Osteocyte (in vitro differentiated cells): ENCODE measurements around the gene ZDHHC7. TPM values are rescaled to one million over a fixed set of nuclear protein-coding genes. Genes with fewer than 3 reads are reported as not detected.

Experiments
- DNase-seq: peaks from one replicate; pipeline ENCODE4 v3.0.0; 2021; ENCODE audit warnings: mixed read lengths; ENCODE audit not compliant: unreplicated experiment; ENCODE audit errors: extremely low spot score
- H3K27ac Mint-ChIP-seq: one replicate; pipeline ENCODE4 v1.8.0; 2021; ENCODE audit warnings: mild to moderate bottlenecking, mixed read lengths; ENCODE audit not compliant: unreplicated experiment
- H3K27me3 Mint-ChIP-seq: one replicate; pipeline ENCODE4 v1.8.0; 2021; ENCODE audit warnings: mixed read lengths; ENCODE audit not compliant: unreplicated experiment
- H3K36me3 Mint-ChIP-seq: one replicate; pipeline ENCODE4 v1.8.0; 2021; ENCODE audit warnings: mixed read lengths; ENCODE audit not compliant: unreplicated experiment
- H3K4me1 Mint-ChIP-seq: one replicate; pipeline ENCODE4 v1.8.0; 2021; ENCODE audit warnings: mixed read lengths; ENCODE audit not compliant: unreplicated experiment
- H3K4me3 Mint-ChIP-seq: one replicate; pipeline ENCODE4 v1.8.0; 2021; ENCODE audit warnings: mild to moderate bottlenecking, moderate library complexity, mixed read lengths; ENCODE audit not compliant: unreplicated experiment
- H3K9me3 Mint-ChIP-seq: one replicate; pipeline ENCODE4 v1.8.0; 2021; ENCODE audit warnings: mixed read lengths; ENCODE audit not compliant: unreplicated experiment
- total RNA-seq: library from RNA; stranded (reverse); gene quantifications from 2 replicates; pipeline ENCODE4 v1.2.1, GENCODE V29; 2021
- TF ChIP-seq, protein P1 (sequence below): fragments of 200-600 bp; sonication (generic); IDR thresholded peaks from 2 replicates; pipeline ENCODE4 v1.5.0; 2021; ENCODE audit warnings: antibody characterized with exemption, mild to moderate bottlenecking, moderate library complexity

The ZDHHC7 gene
- total RNA-seq, 1 donor from 2014 or later: 53.7 TPM

DNA sequence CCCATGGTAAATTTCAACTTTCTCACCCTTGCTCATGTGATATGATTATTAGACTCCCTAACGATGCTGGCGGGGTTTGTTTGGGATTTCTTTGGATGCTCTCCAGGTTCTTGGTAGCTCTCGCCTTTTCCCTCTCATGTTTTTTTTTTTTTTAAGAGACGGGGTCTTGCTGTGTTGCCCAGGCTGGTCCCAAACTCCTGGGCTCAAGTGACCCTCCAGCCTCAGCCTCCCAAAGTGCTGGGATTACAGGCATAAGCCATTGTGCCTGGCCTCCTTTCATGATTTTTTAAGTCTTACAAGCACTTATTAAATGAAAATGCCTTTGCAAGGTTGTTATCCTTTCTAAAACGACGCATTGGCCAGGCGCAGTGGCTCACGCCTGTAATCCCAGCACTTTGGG lies 40.3 kb upstream of the ZDHHC7 start:
- no peaks in the 10 kb centered on the region for H3K27me3 Mint-ChIP-seq
- DNase-seq: no peak
- H3K4me3 Mint-ChIP-seq: no peak overlapping the region
- H3K27ac Mint-ChIP-seq: no peak overlapping the region
- peaks cover 33% of the 10 kb centered on the region for H3K4me1 Mint-ChIP-seq
- H3K9me3 Mint-ChIP-seq: no peaks in the 10 kb centered on the region
- H3K36me3 Mint-ChIP-seq: no peaks in the 10 kb centered on the region
- TF ChIP-seq, protein P1, sequence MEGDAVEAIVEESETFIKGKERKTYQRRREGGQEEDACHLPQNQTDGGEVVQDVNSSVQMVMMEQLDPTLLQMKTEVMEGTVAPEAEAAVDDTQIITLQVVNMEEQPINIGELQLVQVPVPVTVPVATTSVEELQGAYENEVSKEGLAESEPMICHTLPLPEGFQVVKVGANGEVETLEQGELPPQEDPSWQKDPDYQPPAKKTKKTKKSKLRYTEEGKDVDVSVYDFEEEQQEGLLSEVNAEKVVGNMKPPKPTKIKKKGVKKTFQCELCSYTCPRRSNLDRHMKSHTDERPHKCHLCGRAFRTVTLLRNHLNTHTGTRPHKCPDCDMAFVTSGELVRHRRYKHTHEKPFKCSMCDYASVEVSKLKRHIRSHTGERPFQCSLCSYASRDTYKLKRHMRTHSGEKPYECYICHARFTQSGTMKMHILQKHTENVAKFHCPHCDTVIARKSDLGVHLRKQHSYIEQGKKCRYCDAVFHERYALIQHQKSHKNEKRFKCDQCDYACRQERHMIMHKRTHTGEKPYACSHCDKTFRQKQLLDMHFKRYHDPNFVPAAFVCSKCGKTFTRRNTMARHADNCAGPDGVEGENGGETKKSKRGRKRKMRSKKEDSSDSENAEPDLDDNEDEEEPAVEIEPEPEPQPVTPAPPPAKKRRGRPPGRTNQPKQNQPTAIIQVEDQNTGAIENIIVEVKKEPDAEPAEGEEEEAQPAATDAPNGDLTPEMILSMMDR: no peak

DNA sequence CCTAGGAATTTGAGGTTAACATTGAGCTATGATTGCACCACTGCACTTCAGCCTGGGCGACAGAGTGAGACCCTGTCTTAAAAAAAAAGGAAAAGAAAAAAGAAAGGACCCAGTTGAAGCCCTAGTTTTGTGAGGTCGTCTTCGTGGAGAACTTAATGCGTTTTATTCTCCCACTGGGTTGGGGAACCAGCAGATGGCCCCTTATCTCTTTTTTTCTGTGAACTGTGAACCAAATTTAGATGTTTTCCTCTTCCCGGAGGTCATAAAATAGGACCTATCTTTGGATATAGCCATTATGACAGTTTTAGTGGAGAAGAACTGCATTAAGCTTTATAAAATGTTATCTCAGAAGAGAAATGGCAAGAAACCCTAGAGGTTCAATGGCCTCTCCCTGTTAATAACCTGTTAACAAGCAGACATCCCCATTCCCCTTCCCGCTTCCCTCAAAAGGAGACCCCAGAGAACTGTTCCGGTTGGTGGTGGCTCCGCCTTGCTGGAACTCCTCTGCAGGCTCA lies 39.8 kb upstream of the ZDHHC7 start:
- no peak overlapping the region for H3K4me3 Mint-ChIP-seq
- H3K9me3 Mint-ChIP-seq: no peaks in the 10 kb centered on the region
- H3K36me3 Mint-ChIP-seq: no peaks in the 10 kb centered on the region

DNA sequence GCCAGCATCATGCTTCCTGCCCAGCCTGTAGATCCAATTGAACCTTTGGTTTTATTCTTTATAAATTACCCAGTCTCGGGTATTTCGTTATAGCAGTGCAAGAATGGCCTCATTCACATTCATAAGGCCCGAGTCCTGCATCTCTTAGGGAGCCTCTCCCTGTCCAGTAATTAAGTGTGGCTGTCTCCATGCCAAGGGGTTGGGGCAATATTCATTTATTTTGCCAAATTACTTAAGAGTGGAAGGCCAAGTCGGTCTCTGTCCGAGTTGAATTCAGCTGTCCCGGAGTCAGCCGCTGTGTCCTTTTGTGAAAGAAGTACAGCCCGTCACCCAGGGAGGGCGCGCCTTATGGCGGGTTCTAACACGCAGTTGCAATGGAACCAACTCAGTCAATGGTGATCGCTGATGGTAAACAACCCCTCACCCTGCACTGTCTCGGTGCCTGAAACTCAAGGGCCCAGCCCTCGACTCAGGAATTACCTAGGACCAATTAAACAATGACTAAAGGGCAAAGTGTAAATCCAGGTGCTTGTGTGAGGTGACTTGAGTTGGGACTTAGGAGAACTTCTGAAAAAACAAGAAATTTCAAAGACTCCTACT lies 38.5 kb upstream of the ZDHHC7 start:
- Mint-ChIP-seq H3K36me3 (no peaks in the 10 kb centered on the region), H3K4me3 (no peak overlapping the region), H3K27me3 (no peaks in the 10 kb centered on the region), H3K9me3 (no peaks in the 10 kb centered on the region), H3K27ac (no peak overlapping the region), H3K4me1 (peaks cover 18% of the 10 kb centered on the region)
- TF ChIP-seq, protein P1: no peak
- no peak for DNase-seq

More for the DNA sequence above, 39.8 kb upstream of the ZDHHC7 start:
- TF ChIP-seq, protein P1: no peak
- H3K4me1 Mint-ChIP-seq: peaks cover 31% of the 10 kb centered on the region
- peak overlapping the region; percentile 64 for H3K27ac Mint-ChIP-seq
- DNase-seq: no peak
- no peaks in the 10 kb centered on the region for H3K27me3 Mint-ChIP-seq

DNA sequence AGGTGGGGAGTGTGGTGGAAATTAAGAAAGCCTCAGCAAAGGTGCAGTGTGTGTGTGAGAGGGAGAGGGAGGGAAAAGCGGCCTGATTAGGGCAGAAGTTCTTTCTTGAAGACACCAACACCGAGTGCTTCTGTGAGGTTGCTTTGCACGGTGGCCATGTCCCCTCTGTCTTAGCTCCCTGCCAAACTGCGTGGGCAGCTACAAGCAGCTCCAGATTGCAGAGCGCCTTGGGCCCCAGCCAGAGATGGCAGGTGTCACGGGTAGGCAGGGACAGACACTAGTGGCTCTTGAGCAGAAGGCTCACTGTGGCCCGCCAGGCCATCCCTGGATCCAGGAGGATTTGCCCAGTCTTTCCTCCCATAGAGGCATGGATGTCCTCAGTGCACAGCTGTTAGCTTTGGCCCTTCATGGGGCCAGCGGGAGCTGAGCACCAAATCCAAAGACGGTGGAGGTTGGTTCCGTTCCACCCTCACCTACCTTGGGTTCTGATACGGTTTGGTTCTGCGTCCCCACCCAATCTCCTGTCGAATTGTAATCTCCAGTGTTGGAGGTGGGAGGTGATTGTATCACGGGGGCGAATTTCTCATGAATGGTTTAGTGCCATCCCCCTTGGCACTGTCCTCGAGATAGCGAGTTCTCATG lies 37.7 kb upstream of the ZDHHC7 start:
- peaks cover under 1% of the 10 kb centered on the region for H3K36me3 Mint-ChIP-seq
- H3K9me3 Mint-ChIP-seq: no peaks in the 10 kb centered on the region
- no peaks in the 10 kb centered on the region for H3K27me3 Mint-ChIP-seq
- no peak overlapping the region for H3K27ac Mint-ChIP-seq
- TF ChIP-seq, protein P1: no peak
- DNase-seq: no peak
- no peak overlapping the region for H3K4me3 Mint-ChIP-seq
- H3K4me1 Mint-ChIP-seq: peaks cover 18% of the 10 kb centered on the region

DNA sequence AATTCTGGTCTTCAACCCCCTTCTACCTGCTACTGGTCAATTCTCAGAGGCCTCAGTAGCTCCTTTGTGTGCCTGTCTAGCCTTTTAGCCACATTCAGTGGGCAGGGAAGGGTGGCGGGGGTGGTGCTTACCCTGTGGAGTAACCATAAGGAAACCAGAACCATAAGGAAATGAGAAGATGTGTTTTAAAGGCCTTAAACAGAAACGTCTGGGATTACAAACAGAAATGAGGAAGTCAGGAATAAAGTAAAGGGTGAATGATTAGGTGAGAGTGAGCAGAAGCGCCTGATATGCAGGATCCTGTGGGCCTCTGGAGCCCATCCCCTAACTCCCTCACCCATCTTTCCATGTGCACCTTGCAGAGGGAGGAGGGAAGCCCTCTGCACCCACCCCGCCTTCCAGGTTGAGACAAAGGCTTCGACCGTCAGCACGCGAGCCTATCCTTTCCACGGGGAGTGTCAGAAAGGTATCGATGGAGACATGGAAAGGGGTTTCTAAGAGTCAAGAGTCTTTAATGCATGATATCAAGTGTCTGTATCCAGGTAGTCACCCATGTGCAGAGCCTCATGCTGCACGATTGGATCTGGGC lies 36.6 kb upstream of the ZDHHC7 start:
- H3K4me1 Mint-ChIP-seq: peaks cover 18% of the 10 kb centered on the region
- TF ChIP-seq, protein P1: no peak
- H3K36me3 Mint-ChIP-seq: peaks cover 2% of the 10 kb centered on the region
- no peak overlapping the region for H3K4me3 Mint-ChIP-seq
- no peaks in the 10 kb centered on the region for H3K27me3 Mint-ChIP-seq
- no peak for DNase-seq
- H3K9me3 Mint-ChIP-seq: no peaks in the 10 kb centered on the region
- H3K27ac Mint-ChIP-seq: no peak overlapping the region
